Right lobe of liver (tissue), 6 donors: Measurements from ENCODE around the gene VPS52. TPM values are rescaled to one million over a fixed set of nuclear protein-coding genes. Genes with fewer than 3 reads are reported as not detected.

Experiments used
- ATAC-seq, 4 donors: fragments of 200-7000 bp; cut with Tn5 transposase; one replicate each; pipeline ENCODE4 v1.9.1; 2020; ENCODE audit warnings: mild to moderate bottlenecking in 4 of 4, moderate library complexity in 4 of 4
- DNase-seq, 3 donors: peaks; one replicate each; pipeline ENCODE4 v3.0.0-alpha.2; 2020
- H3K27ac ChIP-seq, 3 donors: fragments of 200-600 bp; one replicate each; pipeline ENCODE4 v1.8.0; 2022
- H3K27me3 ChIP-seq, 2 donors: fragments of 200-600 bp; one replicate each; pipeline ENCODE4 v1.8.0; 2022
- H3K36me3 ChIP-seq, 4 donors: fragments of 200-600 bp; sonication (generic) in 1 of 4; one replicate each; pipeline versions ENCODE4 v1.5.1 to v1.8.0; 2017 to 2022; ENCODE audit warnings: control low read depth in 1 of 4
- H3K4me1 ChIP-seq, 4 donors: fragments of 200-600 bp; sonication (generic) in 1 of 4; one replicate each; pipeline versions ENCODE4 v1.5.1 to v1.8.0; 2017 to 2022; ENCODE audit warnings: control low read depth in 1 of 4
- H3K4me3 ChIP-seq, 3 donors: fragments of 200-600 bp; one replicate each; pipeline ENCODE4 v1.8.0; 2022
- H3K9me3 ChIP-seq, 4 donors: fragments of 200-600 bp; sonication (generic) in 1 of 4; one replicate each; pipeline versions ENCODE4 v1.5.1 to v1.8.0; 2017 to 2022; ENCODE audit warnings: control low read depth in 1 of 4
- POLR2A ChIP-seq: fragments of 450-650 bp; IDR thresholded peaks from one replicate; pipeline ENCODE4 v1.6.1; 2017; ENCODE audit warnings: antibody characterized with exemption, mild to moderate bottlenecking
- WGBS: methylation state at CpG from one replicate; pipeline ENCODE4 v1.1.6; 2018; ENCODE audit warnings: low coverage, low lambda C conversion rate; ENCODE audit not compliant: insufficient coverage; ENCODE audit errors: missing lambda C conversion rate; 5-methylcytosine and 5-hydroxymethylcytosine counted together
- intact Hi-C, 2 donors: fragments of 100-400 bp; cut with DNase I; formaldehyde crosslinking; loops; one replicate each; pipeline versions ENCODE4 v1.11.2 to v1.14.1; 2022
- total RNA-seq, 6 experiments: library from RNA; depleted of rRNA in 2 of 6; stranded (reverse); fragments of >200 nt in 2 of 6; fragmentation: NEBNext Ultra II Directional in 3 of 6; extraction: Animal tissue kit (Norgen Biotek cat#: 25700) in 3 of 6; gene quantifications; one replicate each; pipeline versions ENCODE4 v1.1.0 to v1.2.4, GENCODE V29; 2016 to 2023
- TF ChIP-seq, protein P1 (sequence below), 4 donors: fragments of 200-600 bp in 3 of 4; fragments of 450-650 bp in 1 of 4; IDR thresholded peaks; one replicate each; pipeline versions ENCODE4 v1.5.1 to v1.8.0; 2016 to 2022; ENCODE audit warnings: antibody characterized with exemption in 4 of 4, mild to moderate bottlenecking in 2 of 4
- donor health status: DM: no; HTN: yes; CAD: no.
- donor health status: DM: no; HTN: no; CAD: no.
- donor health status: DM: no; HTN: no; CAD: no.
- donor health status: DM: no; HTN: yes; CAD: no.
- donor health status: DM: no; HTN: yes; CAD: no.

Gene VPS52
- total RNA-seq, 6 experiments from 2014 or later = 16.4 to 35.1 (median 27.5) TPM

DNA sequence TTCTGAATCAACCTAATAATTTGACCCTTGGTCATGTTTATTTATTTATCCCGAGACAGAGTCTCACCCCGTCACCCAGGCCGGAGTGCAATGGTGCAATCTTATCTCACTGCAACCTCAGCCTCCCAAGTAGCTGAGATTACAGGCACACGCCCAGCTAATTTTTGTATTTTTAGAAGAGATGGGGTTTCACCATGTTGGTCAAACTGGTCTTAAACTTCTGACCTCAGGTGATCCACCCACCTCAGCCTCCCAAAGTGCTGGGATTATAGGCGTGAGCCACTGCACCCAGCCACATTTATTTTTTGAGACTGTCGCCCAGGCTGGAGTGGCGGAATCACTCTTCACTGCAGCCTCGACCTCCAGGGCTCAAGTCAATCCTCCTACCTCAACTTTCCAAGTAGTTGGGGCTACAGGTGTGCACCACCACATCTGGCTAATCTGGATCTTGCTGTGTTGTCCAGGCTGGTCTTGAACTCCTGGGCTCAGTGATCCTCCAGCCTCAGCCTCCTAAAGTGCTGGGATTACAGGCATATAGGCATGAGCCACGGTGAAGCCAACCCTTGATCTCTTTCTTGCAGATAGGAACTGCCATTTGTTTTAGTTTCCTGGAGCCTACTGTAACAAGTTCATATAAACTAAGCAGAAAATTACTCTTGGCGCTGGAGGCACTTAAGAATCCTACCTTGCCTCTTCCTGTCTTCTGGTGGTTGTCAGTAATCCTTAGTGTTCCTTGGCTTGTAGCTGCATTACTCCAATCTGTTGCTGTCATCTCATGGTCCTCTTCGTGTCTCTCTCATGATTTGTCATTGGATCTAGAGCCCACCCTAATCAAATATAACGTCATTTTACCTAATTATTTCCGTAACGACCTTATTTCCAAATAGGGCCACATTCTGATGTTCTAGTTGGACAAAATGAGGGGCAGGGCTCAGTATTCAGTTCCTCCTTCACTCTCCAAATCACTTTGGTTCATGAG lies 2.5 kb upstream of the VPS52 start:
- H3K27me3 ChIP-seq = no peaks in the 10 kb centered on the region
- intact Hi-C loops = no loop called here
- no peak overlapping the region for H3K27ac ChIP-seq
- ATAC-seq (no peak), DNase-seq (no peak)
- TF ChIP-seq POLR2A = no peak
- TF ChIP-seq, protein P1, sequence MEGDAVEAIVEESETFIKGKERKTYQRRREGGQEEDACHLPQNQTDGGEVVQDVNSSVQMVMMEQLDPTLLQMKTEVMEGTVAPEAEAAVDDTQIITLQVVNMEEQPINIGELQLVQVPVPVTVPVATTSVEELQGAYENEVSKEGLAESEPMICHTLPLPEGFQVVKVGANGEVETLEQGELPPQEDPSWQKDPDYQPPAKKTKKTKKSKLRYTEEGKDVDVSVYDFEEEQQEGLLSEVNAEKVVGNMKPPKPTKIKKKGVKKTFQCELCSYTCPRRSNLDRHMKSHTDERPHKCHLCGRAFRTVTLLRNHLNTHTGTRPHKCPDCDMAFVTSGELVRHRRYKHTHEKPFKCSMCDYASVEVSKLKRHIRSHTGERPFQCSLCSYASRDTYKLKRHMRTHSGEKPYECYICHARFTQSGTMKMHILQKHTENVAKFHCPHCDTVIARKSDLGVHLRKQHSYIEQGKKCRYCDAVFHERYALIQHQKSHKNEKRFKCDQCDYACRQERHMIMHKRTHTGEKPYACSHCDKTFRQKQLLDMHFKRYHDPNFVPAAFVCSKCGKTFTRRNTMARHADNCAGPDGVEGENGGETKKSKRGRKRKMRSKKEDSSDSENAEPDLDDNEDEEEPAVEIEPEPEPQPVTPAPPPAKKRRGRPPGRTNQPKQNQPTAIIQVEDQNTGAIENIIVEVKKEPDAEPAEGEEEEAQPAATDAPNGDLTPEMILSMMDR (IDR thresholded peaks at IDR 0.05) = no peak
- 50% methylated on average over 12 of the region's 14 CpGs for WGBS
- peaks cover 2 to 49% (median 21%) of the 10 kb centered on the region in 4 donors for H3K4me1 ChIP-seq
- peaks cover 0 to 32% (median 6%) of the 10 kb centered on the region in 4 donors for H3K36me3 ChIP-seq
- H3K9me3 ChIP-seq = no peaks in the 10 kb centered on the region
- peak overlapping the region in 1 of 3 donors; percentile 3 for H3K4me3 ChIP-seq

DNA sequence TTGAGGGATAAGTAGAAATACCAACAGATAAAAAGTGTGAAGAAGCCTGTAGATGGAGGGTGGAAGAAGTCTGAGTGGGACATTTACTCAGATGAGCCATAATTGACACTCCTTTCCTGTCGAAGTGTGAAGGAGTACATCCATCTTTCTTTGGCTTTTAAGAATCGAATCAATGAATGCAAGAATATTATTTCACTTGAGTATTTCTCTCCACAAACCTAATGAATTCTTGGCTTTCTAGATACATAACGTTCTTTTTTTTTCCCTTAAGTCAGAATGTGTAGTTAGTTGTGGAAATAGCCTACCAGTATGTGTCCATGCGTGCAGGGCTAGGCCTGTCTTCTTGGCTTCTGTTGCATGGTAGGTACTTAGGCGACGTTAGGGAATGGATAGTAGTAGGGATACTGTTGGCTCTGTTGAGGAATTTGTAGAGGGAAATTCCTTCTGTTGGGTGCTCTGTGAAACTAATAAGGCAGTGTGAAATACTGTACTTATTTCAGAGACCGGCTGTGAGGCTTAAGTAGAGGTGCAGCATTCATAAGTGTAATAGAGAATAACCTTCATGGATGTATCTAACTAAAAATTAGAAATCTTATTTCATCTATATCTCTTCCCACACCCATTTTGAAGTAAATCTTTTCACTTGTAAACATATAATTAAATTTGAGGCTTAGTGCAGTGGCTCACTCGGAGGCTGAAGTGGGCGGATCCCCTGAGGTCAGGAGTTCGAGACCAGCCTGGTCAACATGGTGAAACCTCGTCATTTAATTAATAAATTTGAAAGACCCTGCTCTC lies 1.6 kb upstream of the VPS52 start:
- WGBS = 25% methylated on average over 10 of the region's 11 CpGs
- H3K27me3 ChIP-seq = no peaks in the 10 kb centered on the region
- H3K4me1 ChIP-seq = peaks cover 2 to 49% (median 21%) of the 10 kb centered on the region in 4 donors
- H3K9me3 ChIP-seq = no peaks in the 10 kb centered on the region
- no peak overlapping the region for H3K27ac ChIP-seq
- intact Hi-C loops = no loop called here
- H3K4me3 ChIP-seq = peak overlapping the region; percentile 60 to 95 (median 91)
- TF ChIP-seq, protein P1 (IDR thresholded peaks at IDR 0.05) = no peak
- no peak for TF ChIP-seq POLR2A
- ATAC-seq (no peak), DNase-seq (no peak)
- peaks cover 0 to 40% (median 7%) of the 10 kb centered on the region in 4 donors for H3K36me3 ChIP-seq

DNA sequence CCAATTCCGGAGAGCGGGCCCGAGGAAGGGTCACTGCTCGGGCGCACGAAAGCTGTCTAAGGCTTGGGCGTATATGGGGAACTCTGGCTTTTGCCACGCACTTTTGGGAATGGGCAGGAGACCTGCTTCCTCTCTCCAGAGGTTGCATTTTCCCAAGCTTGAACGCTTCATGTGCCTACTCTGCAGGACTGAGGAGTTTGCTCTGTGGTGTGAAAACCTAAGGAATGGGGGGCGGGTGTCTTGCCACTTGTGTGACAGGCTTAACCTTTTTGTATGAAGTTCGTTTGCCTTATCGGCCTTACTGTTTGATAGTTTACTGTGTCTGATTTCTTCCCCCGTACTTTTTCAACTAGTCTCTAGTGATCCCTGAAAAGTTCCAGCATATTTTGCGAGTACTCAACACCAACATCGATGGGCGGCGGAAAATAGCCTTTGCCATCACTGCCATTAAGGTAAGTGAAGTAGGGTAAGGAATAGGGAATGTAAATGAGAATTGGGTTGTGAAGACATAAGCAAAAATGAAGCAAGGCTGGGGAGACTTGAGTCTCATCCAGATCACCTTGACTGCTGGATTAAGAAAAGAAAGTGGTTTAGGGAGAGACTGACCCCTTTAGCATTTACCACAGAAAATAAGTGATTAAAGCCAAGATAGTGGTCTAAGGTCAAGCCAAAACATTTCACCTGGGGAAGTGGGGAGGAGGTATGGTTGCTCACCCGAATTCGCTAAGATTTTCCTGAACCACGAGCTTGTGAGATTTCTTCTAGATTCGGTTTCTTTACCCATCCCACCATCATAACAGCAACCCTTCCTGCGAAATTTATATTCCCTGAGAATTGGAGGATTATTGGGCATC lies 826 bp upstream of the VPS52 start:
- DNase-seq = no peak
- peaks cover 2 to 49% (median 21%) of the 10 kb centered on the region in 4 donors for H3K4me1 ChIP-seq
- ATAC-seq = peak; percentile 11 to 44 (median 16)
- H3K4me3 ChIP-seq = peak overlapping the region; percentile 60 to 95 (median 91)
- H3K9me3 ChIP-seq = no peaks in the 10 kb centered on the region
- H3K27ac ChIP-seq = peak overlapping the region; percentile 56 to 89 (median 58)
- WGBS = 16% methylated on average over 14 of the region's 22 CpGs
- no peaks in the 10 kb centered on the region for H3K27me3 ChIP-seq
- H3K36me3 ChIP-seq = peaks cover 0 to 47% (median 10%) of the 10 kb centered on the region in 4 donors
- intact Hi-C loops = no loop called here
- TF ChIP-seq, protein P1 (IDR thresholded peaks at IDR 0.05) = no peak
- no peak for TF ChIP-seq POLR2A

DNA sequence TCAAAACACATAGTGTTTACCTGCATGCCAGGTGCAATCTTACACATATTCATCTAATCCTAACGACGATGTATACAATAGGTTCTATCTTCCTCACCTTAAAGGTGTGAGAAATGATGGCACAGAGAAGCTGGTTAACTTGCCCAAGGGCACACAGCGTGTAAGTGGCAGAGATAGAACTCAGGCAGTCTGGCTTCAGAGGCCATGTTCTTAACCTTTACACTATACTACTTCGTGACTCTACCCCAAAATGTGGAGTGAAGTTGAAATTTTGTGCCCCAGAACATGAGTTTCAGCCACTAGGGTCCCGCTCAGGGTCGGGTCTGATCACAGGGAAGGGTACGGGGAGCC lies 584 bp downstream of the VPS52 start:
- peak overlapping the region; percentile 60 to 95 (median 91) for H3K4me3 ChIP-seq
- H3K27ac ChIP-seq = peak overlapping the region; percentile 87 to 90 (median 89)
- H3K9me3 ChIP-seq = no peaks in the 10 kb centered on the region
- DNase-seq (no peak), ATAC-seq (peak in 3 of 4 donors; percentile 7 to 33 (median 15))
- intact Hi-C loops = no loop called here
- 1% methylated on average over 6 of the region's 7 CpGs for WGBS
- H3K27me3 ChIP-seq = no peaks in the 10 kb centered on the region
- TF ChIP-seq, protein P1 (IDR thresholded peaks at IDR 0.05) = no peak
- no peak for TF ChIP-seq POLR2A
- H3K36me3 ChIP-seq = peaks cover 6 to 55% (median 14%) of the 10 kb centered on the region in 4 donors
- peaks cover 1 to 42% (median 18%) of the 10 kb centered on the region in 4 donors for H3K4me1 ChIP-seq
